ENCODE data around the gene RTTN. TPM values are rescaled to one million over a fixed set of nuclear protein-coding genes. Genes with fewer than 3 reads are reported as not detected.

The RTTN gene
- total RNA-seq, 2 donors from 2014 or later = 21.8 to 73.7 TPM

DNA sequence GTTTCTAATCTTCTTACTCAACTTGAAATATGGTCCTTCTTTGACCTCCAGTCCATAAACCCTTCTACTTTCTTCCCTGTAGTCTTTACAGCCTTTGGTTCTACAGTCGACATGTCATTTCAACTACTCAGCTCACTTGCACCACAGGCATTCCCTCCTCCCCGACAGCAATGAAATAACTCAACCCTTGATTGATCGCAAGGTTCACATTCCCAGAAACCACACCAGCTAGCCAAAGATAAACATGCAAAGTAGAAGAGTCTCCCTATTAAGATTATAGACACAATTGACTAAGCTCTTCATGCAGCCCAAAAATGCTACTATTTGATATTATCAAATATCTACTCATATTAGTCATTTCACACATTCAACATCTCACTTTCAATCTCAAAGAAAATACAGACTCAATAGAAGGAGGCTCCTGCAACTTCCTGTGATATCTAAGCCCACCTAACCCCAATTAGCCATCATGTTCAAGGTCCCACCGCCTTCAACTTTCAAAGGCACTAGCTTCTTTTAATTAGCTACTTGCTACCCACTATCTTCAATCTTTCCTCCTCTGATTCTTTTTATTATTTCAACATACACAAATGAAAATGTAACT, 50.8 kb downstream of the RTTN start:
- peak overlapping the region; percentile 47 for H3K4me3 Mint-ChIP-seq
- peaks cover 43% of the 10 kb centered on the region for H3K36me3 Mint-ChIP-seq
- DNase-seq (ENCODE audit: low spot score) = no peak
- H3K9me3 Mint-ChIP-seq = no peaks in the 10 kb centered on the region
- peaks cover 16 to 29% of the 10 kb centered on the region in 2 donors for H3K4me1 Mint-ChIP-seq (ENCODE audit: low read depth in 2 of 2)
- peak overlapping the region in 1 of 2 donors; percentile 8 for H3K27ac Mint-ChIP-seq
- H3K27me3 Mint-ChIP-seq = no peaks in the 10 kb centered on the region
- ATAC-seq = no peak

DNA sequence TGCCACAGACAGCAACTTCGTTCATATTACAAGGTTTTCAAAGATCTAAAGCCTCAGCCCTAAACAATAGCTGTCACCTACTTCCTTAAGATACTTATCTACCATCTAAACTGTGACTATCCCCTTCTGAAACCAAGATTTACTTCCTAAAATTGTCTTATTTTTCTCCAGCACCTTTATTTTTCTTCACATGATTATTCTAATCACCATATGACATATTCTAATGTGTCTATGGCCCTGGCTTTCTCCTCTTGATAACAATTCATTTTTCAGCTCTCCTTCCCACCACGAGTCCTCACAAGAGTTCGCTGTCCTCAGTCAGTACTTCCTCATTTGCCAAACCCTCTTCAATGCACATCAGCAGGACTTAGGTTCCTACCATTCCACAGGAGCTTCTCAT, 53.9 kb downstream of the RTTN start:
- H3K9me3 Mint-ChIP-seq = no peaks in the 10 kb centered on the region
- peaks cover 28% of the 10 kb centered on the region for H3K36me3 Mint-ChIP-seq
- no peak overlapping the region for H3K4me3 Mint-ChIP-seq
- H3K4me1 Mint-ChIP-seq (ENCODE audit: low read depth in 2 of 2) = peaks cover 17 to 21% of the 10 kb centered on the region in 2 donors
- no peaks in the 10 kb centered on the region for H3K27me3 Mint-ChIP-seq
- DNase-seq (ENCODE audit: low spot score) = no peak
- ATAC-seq = no peak
- no peak overlapping the region for H3K27ac Mint-ChIP-seq

DNA sequence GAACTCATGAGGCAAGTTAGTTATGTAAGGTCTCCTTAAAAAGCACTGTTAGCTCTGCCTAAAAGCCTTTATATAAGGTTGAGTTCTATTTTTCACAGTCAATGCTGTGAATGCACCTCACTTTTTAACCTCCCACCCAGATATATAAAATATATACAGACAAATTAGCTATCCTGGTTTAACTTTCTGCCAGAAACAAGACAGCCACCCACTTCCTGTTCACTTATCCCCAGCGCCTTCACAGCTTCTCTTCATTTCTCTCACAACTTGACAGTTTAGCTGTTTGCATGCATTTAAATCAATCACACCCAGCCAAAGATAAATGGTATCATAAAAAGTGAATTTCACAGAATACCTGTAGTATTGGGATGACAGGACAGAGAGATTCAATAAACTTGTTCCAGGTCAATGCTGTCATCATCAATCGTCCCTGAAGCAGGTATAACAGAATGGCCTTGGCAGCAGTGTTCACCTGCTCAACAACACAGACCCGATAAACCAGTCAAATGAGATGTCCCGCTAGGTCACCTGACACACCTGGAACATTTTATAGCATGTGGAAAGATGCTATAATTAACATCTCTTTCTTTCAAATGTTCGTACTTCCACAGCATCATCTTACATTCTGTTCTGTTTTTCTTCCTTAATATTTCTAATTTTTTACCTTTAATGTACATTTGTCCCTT, 55.7 kb downstream of the RTTN start:
- Mint-ChIP-seq H3K4me1 (ENCODE audit: low read depth in 2 of 2) (peaks cover 13 to 16% of the 10 kb centered on the region in 2 donors), H3K27ac (no peak overlapping the region), H3K36me3 (peaks cover 24% of the 10 kb centered on the region), H3K27me3 (no peaks in the 10 kb centered on the region), H3K9me3 (no peaks in the 10 kb centered on the region), H3K4me3 (no peak overlapping the region)
- ATAC-seq (no peak), DNase-seq (ENCODE audit: low spot score) (no peak)

DNA sequence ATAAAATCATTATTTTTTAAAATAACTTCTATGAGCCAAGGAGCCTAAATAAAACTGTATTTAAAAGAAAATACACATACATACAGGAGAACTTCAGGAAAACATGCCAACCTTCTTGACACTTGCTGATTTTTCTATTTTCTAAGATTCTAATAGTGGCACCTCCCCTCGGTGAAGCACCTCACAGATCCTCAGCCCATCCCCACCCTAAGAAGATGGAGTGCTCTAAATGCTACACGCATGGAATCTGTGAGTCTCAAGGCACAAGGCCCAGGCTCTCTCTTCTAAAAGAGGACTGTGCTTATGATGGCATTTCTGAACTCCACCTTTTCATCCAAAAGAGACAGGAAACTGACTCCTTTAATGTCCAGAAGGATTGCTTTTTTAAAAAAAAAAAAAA, 56.3 kb downstream of the RTTN start:
- ATAC-seq (no peak), DNase-seq (ENCODE audit: low spot score) (no peak)
- H3K4me1 Mint-ChIP-seq (ENCODE audit: low read depth in 2 of 2) = peaks cover 10 to 12% of the 10 kb centered on the region in 2 donors
- H3K4me3 Mint-ChIP-seq = no peak overlapping the region
- H3K27ac Mint-ChIP-seq = no peak overlapping the region
- peaks cover 24% of the 10 kb centered on the region for H3K36me3 Mint-ChIP-seq
- H3K9me3 Mint-ChIP-seq = no peaks in the 10 kb centered on the region
- H3K27me3 Mint-ChIP-seq = no peaks in the 10 kb centered on the region

DNA sequence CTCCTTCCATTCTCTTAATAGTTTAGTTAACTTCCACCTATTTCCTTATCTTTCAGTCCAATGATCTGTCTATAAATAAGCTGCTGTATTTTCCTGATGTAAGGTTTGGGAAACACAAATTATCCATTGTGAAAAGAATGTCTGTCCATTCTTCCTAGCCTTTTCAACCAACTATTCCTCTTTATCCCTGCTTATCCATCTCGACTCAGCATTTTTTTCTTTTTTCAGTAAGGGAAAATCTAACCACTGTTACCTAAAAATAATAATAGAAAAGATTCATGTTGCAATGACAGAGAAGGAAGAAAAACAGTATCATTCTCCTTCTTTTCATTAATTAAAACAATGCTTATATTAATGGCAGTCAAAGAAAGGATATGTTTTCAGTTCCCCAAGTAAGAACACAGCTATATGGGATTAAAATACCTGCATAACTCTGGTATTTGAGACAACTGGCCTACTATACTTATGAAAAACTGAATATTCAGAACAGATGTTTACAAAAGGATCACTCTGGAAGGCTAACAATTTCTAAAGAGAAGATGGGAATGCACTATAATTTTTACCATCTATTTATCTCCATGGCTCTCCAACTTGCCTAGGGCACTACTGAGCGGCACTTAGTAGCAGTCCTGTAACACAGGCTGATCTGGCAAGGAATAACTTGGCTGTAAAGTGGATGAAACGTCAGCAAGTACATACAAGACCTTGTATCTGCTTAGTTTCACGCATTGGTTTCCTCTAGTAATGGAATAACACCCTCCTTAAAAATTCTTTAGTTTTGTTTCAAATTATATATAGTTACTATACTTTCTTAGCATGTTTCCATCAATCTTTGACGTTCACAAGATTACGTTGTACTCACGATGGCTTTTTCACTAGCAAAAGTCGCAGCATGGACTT, 57.2 kb downstream of the RTTN start:
- Mint-ChIP-seq H3K4me3 (no peak overlapping the region), H3K4me1 (ENCODE audit: low read depth in 2 of 2) (peaks cover 10 to 13% of the 10 kb centered on the region in 2 donors), H3K27ac (no peak overlapping the region), H3K9me3 (peaks cover under 1% of the 10 kb centered on the region), H3K36me3 (peaks cover 28% of the 10 kb centered on the region), H3K27me3 (no peaks in the 10 kb centered on the region)
- DNase-seq (ENCODE audit: low spot score) = no peak
- ATAC-seq = no peak

DNA sequence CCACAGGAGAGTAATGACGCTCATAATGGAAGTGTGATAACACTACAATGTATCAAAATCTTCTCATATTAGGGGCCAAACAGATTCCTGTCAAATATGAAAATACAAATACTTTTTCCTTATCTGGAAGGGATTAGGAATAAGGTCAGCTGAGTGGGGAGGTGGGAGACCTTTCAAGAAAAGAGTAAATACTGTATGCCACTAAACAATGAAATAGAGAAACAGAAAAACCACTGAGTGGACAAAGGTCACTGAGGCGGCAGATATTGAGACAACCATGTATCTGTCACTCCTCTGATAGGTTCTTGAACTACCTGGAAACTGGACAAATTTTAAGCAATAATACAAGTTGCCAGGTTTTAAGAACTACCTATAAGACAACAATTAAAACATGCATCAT, 59.3 kb downstream of the RTTN start:
- peaks cover 29% of the 10 kb centered on the region for H3K36me3 Mint-ChIP-seq
- DNase-seq (ENCODE audit: low spot score) (no peak), ATAC-seq (no peak)
- H3K27ac Mint-ChIP-seq = no peak overlapping the region
- no peak overlapping the region for H3K4me3 Mint-ChIP-seq
- peaks cover 5 to 14% of the 10 kb centered on the region in 2 donors for H3K4me1 Mint-ChIP-seq (ENCODE audit: low read depth in 2 of 2)
- peaks cover 3% of the 10 kb centered on the region for H3K9me3 Mint-ChIP-seq
- no peaks in the 10 kb centered on the region for H3K27me3 Mint-ChIP-seq

DNA sequence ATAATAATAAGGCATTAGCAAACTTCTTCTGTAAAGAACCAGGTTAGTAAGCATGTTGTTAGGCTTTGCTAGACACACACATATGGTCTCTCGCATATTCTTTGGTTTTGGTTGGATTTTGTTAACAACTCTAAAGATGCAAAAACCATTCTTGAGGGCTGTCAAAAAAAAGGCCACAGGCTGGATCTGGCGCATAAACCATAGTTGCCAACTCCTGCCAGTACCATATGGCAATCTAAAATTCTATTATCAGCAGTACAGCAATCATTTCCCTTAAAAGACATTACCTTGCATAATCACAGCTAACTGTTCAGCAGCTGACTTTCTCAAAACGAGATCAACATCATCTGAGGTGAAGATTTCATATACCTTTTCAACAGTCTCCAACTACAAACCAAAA, 63.5 kb downstream of the RTTN start:
- H3K4me3 Mint-ChIP-seq = no peak overlapping the region
- no peaks in the 10 kb centered on the region for H3K27me3 Mint-ChIP-seq
- peaks cover 30% of the 10 kb centered on the region for H3K36me3 Mint-ChIP-seq
- H3K27ac Mint-ChIP-seq = no peak overlapping the region
- no peak for DNase-seq (ENCODE audit: low spot score)
- peaks cover 0 to 11% of the 10 kb centered on the region in 2 donors for H3K4me1 Mint-ChIP-seq (ENCODE audit: low read depth in 2 of 2)
- ATAC-seq = no peak
- peaks cover 3% of the 10 kb centered on the region for H3K9me3 Mint-ChIP-seq

DNA sequence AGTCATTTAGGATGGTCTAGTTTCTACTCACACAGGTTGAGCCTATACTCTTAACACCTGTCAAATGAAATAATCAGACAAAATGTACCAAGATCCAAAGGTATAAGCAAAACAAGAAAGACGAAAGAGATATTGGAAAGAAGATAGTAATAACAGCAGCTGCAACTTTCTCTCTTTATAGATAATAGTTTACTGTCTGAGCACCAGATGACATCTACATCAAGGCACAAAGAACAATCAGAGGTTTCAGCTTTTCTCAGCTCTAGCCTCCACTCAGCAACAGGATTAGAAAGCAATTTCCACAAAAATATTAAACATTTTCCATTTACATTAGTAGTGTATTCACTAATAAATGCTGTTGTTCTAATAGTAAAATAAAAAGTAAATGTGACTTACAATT, 66.3 kb downstream of the RTTN start:
- Mint-ChIP-seq H3K36me3 (peaks cover 24% of the 10 kb centered on the region), H3K4me1 (ENCODE audit: low read depth in 2 of 2) (peaks cover 0 to 7% of the 10 kb centered on the region in 2 donors), H3K9me3 (peaks cover 3% of the 10 kb centered on the region), H3K4me3 (no peak overlapping the region), H3K27me3 (no peaks in the 10 kb centered on the region), H3K27ac (no peak overlapping the region)
- no peak for DNase-seq (ENCODE audit: low spot score)
- ATAC-seq = no peak

DNA sequence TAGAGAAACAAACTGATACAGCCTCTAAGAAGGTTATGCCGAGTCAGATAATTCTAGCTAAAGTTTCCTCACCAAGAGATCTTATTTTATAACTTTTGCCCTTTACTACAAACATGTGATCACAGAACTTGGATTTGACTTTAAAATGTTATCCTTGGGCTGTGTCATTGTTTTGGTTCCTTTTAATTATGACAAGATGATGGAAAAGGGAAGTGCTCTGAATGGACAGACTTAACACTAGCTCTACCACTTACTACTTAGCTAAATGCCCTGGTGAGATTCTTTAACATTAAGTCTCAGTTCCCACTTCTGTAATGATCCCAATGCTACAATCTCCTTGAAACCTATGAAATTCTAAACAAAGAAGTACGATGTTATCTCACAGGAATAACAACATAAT, 69.9 kb downstream of the RTTN start:
- no peaks in the 10 kb centered on the region for H3K27me3 Mint-ChIP-seq
- ATAC-seq = no peak
- H3K27ac Mint-ChIP-seq = no peak overlapping the region
- no peak for DNase-seq (ENCODE audit: low spot score)
- H3K4me3 Mint-ChIP-seq = no peak overlapping the region
- H3K9me3 Mint-ChIP-seq = no peaks in the 10 kb centered on the region
- H3K4me1 Mint-ChIP-seq (ENCODE audit: low read depth in 2 of 2) = no peaks in the 10 kb centered on the region
- peaks cover 21% of the 10 kb centered on the region for H3K36me3 Mint-ChIP-seq

DNA sequence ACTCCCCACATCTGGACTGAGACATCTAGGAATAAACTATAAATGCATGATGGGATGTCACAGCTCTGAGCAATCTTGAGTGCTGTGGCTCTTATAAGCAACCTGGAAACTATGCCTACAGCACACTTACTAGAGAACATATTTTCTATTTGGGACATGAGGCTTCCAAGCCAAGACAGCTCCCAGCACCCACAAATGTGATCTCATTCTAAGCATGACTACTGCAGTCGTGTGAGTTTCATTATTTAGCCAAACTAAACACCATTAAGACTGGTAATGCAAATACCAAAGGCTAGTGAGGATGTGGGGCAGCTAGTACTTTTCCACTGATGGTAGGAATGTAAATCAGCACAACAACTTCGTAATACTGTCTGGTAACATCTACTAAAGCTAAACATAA, 72.5 kb downstream of the RTTN start:
- DNase-seq (ENCODE audit: low spot score) = no peak
- Mint-ChIP-seq H3K4me1 (ENCODE audit: low read depth in 2 of 2) (peaks cover 0 to 2% of the 10 kb centered on the region in 2 donors), H3K4me3 (no peak overlapping the region), H3K27ac (no peak overlapping the region), H3K27me3 (no peaks in the 10 kb centered on the region), H3K36me3 (peaks cover 30% of the 10 kb centered on the region), H3K9me3 (no peaks in the 10 kb centered on the region)
- no peak for ATAC-seq

DNA sequence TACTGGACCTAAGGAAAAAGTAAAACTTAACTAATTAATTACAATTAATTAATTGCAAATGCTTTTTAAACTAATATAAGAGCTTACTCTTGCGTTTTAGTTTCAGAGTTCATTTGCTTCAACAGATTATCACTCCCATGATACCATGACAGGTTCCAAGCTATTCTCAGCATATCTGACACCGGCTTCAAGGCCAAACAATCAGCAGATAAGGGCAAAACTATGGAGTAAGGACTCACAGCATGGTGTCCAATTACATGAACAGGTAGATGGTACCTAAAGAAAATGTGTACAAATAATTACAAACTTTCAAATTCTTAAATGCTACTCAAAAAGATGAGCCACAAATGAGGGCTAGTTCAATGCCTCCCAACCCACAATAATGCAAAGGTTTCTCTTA, 77.2 kb downstream of the RTTN start:
- no peak overlapping the region for H3K4me3 Mint-ChIP-seq
- DNase-seq (ENCODE audit: low spot score) (no peak), ATAC-seq (no peak)
- H3K27ac Mint-ChIP-seq = no peak overlapping the region
- no peaks in the 10 kb centered on the region for H3K27me3 Mint-ChIP-seq
- H3K4me1 Mint-ChIP-seq (ENCODE audit: low read depth in 2 of 2) = peaks cover 0 to 2% of the 10 kb centered on the region in 2 donors
- peaks cover 23% of the 10 kb centered on the region for H3K36me3 Mint-ChIP-seq
- H3K9me3 Mint-ChIP-seq = no peaks in the 10 kb centered on the region

DNA sequence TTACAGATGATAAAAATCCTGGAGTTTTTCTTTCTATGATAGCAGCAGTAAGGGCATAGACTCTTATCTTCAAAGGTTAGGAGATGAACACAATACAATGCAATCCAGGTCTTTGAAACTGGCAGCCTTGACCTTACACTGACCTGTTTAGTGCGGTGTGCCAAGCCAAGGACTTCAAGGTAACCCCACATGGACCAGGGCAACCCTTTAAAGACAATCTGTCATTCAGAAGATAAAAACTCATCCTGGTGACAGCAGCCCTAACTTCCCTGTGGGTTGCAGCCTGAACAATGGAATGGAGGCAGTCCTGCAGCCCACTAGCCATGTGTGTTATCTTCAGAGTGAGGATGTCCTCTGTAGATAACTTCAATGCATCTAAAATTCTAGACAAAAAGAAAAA, 78.1 kb downstream of the RTTN start:
- peaks cover 23% of the 10 kb centered on the region for H3K36me3 Mint-ChIP-seq
- no peaks in the 10 kb centered on the region for H3K9me3 Mint-ChIP-seq
- H3K4me3 Mint-ChIP-seq = no peak overlapping the region
- H3K27me3 Mint-ChIP-seq = no peaks in the 10 kb centered on the region
- H3K4me1 Mint-ChIP-seq (ENCODE audit: low read depth in 2 of 2) = peaks cover 0 to 2% of the 10 kb centered on the region in 2 donors
- no peak overlapping the region for H3K27ac Mint-ChIP-seq
- DNase-seq (ENCODE audit: low spot score) (no peak), ATAC-seq (no peak)

DNA sequence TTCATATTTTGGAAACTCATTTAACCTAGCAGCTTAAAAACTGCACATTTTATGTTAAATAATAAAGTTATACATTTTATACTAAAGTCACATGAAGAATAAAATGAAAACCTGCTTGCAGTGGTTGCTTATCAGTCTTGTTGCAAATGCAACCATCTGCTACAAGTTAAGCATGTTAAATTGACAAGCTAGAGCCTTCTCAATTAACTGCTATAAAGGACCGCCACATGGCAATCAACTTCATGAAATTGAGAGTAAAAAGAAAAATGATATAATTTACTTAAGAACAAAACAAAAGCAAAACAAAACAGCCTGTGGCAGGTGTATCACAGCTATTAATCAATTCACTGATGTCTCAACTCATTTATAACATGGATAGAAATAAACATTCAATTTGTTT, 78.7 kb downstream of the RTTN start:
- peaks cover 23% of the 10 kb centered on the region for H3K36me3 Mint-ChIP-seq

DNA sequence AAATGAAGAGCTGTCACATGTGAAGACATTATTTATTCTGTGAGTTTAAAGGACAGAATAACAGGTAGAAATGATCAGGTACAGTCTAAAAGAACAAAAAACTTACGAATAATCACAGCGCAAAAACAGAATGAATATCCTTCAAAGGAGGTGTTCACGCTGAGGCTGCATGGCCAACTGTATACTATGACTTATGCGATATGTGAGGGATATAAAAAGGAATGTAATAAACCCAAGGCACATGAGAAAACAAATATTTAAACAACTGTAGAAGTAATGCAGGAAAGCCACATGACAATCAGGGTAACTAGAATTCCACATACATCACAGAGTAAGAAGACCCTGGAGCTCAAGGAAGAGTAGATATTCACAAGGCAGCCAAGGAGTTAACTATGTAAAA, 81.3 kb downstream of the RTTN start:
- Mint-ChIP-seq H3K36me3 (peaks cover 7% of the 10 kb centered on the region), H3K9me3 (no peaks in the 10 kb centered on the region), H3K4me3 (no peak overlapping the region), H3K4me1 (ENCODE audit: low read depth in 2 of 2) (no peaks in the 10 kb centered on the region), H3K27me3 (no peaks in the 10 kb centered on the region), H3K27ac (no peak overlapping the region)
- DNase-seq (ENCODE audit: low spot score) = no peak
- ATAC-seq = no peak

More for the DNA sequence above, 78.7 kb downstream of the RTTN start:
- no peak for DNase-seq (ENCODE audit: low spot score)
- no peak for ATAC-seq
- no peaks in the 10 kb centered on the region for H3K27me3 Mint-ChIP-seq
- H3K4me3 Mint-ChIP-seq = no peak overlapping the region
- H3K9me3 Mint-ChIP-seq = no peaks in the 10 kb centered on the region
- H3K4me1 Mint-ChIP-seq (ENCODE audit: low read depth in 2 of 2) = peaks cover 0 to 2% of the 10 kb centered on the region in 2 donors
- no peak overlapping the region for H3K27ac Mint-ChIP-seq

All from natural killer cell treated with Interleukin-12 subunit alpha and Interleukin-12 subunit beta and Interleukin-15 and Interleukin-18, amount 100 ng/mL, for 72 hours (primary cell).